Measurements from ENCODE around the gene USP15.

Gene USP15

DNA sequence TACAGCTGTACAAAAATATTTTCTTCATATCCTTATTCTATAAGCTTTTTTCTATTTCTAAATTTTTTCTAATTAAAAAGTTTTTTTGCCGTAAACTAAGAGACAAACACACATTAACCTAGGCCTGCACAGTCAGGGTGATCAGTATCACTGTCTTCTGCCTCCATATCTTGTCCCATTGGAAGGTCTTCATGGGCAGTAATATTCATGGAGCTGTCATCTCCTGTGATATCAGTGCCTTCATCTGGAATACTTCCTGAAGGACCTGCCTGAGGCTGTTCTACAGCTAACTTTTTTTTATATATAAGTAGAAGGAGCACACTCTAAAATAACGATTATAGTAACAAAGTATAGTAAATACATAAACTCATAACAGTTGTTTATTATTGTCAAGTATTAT, 17.8 kb downstream of the USP15 start:
- no peak for DNase-seq (ENCODE audit: extremely low read depth, low read depth)
- H3K4me3 ChIP-seq (replicated peaks; ENCODE audit: low read depth, low read length) = no peak overlapping the region
- TF ChIP-seq, protein P1, sequence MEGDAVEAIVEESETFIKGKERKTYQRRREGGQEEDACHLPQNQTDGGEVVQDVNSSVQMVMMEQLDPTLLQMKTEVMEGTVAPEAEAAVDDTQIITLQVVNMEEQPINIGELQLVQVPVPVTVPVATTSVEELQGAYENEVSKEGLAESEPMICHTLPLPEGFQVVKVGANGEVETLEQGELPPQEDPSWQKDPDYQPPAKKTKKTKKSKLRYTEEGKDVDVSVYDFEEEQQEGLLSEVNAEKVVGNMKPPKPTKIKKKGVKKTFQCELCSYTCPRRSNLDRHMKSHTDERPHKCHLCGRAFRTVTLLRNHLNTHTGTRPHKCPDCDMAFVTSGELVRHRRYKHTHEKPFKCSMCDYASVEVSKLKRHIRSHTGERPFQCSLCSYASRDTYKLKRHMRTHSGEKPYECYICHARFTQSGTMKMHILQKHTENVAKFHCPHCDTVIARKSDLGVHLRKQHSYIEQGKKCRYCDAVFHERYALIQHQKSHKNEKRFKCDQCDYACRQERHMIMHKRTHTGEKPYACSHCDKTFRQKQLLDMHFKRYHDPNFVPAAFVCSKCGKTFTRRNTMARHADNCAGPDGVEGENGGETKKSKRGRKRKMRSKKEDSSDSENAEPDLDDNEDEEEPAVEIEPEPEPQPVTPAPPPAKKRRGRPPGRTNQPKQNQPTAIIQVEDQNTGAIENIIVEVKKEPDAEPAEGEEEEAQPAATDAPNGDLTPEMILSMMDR (IDR thresholded peaks at IDR 0.05; ENCODE audit: low read depth, low read length, missing control alignments) = no peak

DNA sequence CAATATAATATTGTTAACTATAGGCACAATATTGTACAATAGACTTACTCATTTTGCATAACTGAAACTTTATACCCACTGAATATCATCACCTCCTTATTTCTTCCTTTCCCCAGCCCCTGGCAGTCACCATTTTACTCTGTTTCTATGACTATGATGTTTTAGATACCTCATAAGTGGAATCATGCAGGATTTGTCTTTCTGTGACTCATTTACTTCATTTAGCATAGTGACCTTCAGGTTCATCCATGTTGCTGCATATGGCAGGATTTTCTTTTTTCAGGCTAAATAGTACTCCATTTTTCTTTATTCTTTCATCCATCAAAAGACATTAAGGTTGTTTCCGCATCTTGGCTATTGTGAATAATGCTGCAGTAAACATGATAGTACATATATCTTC, 18.9 kb downstream of the USP15 start:
- TF ChIP-seq, protein P1 (IDR thresholded peaks at IDR 0.05; ENCODE audit: low read depth, low read length, missing control alignments) = no peak
- no peak overlapping the region for H3K4me3 ChIP-seq (replicated peaks; ENCODE audit: low read depth, low read length)
- DNase-seq (ENCODE audit: extremely low read depth, low read depth) = no peak

DNA sequence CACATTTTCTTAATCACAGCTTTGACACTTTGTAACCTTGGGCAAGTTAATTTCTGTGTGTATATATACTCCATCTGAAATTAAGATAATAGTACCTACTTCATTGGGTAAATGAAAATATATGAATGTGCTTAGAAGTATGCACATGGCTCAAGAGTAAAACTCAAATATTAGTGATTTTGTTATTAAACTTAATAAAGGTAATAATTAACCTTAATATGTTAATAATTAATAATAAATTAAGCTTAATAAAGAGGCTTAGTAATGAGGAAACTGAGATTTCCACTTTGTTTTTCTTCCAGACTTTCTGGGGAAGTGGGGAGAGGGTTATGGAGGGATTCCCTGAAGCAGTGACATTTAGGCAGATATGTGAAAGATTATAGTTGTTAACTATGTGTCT, 19.8 kb downstream of the USP15 start:
- TF ChIP-seq, protein P1 (IDR thresholded peaks at IDR 0.05; ENCODE audit: low read depth, low read length, missing control alignments) = no peak
- H3K4me3 ChIP-seq (replicated peaks; ENCODE audit: low read depth, low read length) = no peak overlapping the region
- no peak for DNase-seq (ENCODE audit: extremely low read depth, low read depth)

DNA sequence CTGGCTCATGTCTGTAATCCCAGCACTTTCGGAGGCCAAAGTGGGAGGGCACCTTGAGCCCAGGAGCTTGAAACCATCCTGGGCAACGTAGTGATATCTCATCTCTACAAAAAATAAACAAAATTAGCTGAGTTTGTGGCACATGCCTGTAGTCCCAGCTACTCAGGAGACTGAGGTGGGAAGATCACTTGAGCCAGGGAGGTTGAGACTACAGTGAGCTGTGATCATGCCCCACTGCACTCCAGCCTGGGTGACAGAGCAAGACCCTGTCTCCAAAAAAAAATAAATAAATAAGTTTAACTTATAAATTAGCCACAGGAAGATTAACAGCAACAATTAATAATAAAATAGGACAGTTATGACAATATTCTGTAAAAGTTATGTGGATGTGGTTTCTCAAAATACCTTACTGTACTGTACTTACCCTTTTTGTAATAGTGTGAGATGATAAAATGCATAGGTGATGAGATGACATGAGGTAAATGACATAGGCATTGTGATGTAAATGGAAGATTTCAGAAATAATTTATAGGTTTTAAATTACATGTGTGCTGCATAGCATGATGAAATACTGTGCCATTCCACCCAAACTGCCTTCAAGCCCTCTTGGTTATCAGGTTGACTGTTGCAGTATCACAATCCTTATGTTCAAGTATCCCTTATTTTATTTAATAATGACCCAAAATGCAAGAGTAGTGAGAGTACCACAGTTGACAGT, 22.0 kb downstream of the USP15 start:
- no peak for DNase-seq (ENCODE audit: extremely low read depth, low read depth)
- TF ChIP-seq, protein P1 (IDR thresholded peaks at IDR 0.05; ENCODE audit: low read depth, low read length, missing control alignments) = no peak
- H3K4me3 ChIP-seq (replicated peaks; ENCODE audit: low read depth, low read length) = no peak overlapping the region

DNA sequence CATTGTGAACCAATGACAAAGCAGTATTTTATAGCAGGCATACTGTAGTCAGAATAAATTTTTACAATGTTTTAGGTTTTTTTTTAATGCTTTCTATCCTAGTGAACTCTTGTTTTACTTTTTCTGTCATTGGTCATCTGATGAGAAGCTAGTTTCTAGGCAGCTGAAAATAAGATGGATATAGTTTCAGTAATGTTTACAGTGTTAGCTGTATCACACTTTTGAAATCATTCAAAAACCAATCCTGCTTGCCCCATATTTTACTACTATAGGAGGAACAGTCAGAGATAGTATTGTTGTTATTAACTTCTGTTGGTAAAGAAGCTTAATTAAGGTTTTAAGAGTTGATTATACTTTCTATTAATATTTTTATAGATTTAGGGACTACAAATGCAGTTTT, 24.5 kb downstream of the USP15 start:
- H3K4me3 ChIP-seq (replicated peaks; ENCODE audit: low read depth, low read length) = no peak overlapping the region
- no peak for DNase-seq (ENCODE audit: extremely low read depth, low read depth)

DNA sequence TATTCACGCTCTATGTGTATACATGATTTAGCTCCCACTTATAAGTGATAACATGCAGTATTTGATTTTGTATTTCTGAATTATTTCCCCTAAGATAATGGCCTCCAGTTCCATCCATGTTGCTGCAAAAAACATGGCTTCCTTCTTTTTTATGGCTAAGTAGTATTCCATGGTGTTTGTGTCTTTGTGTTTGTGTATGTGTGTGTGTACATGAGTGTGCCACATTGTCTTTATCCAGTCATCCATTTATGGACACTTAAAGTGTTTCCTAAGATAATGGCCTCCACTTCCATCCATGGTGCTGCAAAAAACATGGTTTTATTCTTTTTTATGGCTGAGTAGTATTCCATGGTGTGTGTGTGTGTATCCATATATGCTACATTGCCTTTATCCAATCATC, 25.1 kb downstream of the USP15 start:
- DNase-seq (ENCODE audit: extremely low read depth, low read depth) = no peak
- TF ChIP-seq, protein P1 (IDR thresholded peaks at IDR 0.05; ENCODE audit: low read depth, low read length, missing control alignments) = no peak
- H3K4me3 ChIP-seq (replicated peaks; ENCODE audit: low read depth, low read length) = no peak overlapping the region

More for the DNA sequence above, 24.5 kb downstream of the USP15 start:
- TF ChIP-seq, protein P1 (IDR thresholded peaks at IDR 0.05; ENCODE audit: low read depth, low read length, missing control alignments) = no peak

DNA sequence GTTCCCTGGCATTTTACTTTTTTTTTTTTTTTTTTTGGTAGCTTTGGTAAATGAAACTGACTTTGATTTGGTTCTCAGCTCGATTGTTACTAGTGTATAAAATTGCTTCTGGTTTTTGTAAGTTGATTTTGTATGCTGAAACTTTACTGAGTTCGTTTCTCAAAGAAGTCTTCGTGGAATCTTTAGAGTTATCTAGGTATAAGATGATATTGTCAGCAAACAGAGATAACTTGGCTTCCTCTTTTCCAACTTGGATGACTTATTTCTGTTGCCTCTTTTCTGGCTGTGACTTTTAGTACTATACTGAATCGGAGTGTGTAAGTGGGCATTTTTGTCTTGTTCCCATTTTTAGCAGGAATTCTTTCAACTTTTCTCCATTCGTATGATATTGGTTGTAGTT, 28.1 kb downstream of the USP15 start:
- H3K4me3 ChIP-seq (replicated peaks; ENCODE audit: low read depth, low read length) = no peak overlapping the region
- no peak for DNase-seq (ENCODE audit: extremely low read depth, low read depth)
- TF ChIP-seq, protein P1 (IDR thresholded peaks at IDR 0.05; ENCODE audit: low read depth, low read length, missing control alignments) = no peak

All from HFF-Myc (cell line).